VCaP (cell line): Measurements from ENCODE around the gene GHRL.

ENCODE experiments used
- H3K27ac ChIP-seq: fragments of 450-650 bp; 2 replicates; pipeline ENCODE4 v1.5.1; 2017
- TF ChIP-seq, protein P1 (sequence below): fragments of 450-650 bp; conservative IDR thresholded peaks from 2 replicates; pipeline ENCODE4 v1.5.1; 2017; ENCODE audit warnings: mild to moderate bottlenecking, moderate library complexity

Gene GHRL

DNA sequence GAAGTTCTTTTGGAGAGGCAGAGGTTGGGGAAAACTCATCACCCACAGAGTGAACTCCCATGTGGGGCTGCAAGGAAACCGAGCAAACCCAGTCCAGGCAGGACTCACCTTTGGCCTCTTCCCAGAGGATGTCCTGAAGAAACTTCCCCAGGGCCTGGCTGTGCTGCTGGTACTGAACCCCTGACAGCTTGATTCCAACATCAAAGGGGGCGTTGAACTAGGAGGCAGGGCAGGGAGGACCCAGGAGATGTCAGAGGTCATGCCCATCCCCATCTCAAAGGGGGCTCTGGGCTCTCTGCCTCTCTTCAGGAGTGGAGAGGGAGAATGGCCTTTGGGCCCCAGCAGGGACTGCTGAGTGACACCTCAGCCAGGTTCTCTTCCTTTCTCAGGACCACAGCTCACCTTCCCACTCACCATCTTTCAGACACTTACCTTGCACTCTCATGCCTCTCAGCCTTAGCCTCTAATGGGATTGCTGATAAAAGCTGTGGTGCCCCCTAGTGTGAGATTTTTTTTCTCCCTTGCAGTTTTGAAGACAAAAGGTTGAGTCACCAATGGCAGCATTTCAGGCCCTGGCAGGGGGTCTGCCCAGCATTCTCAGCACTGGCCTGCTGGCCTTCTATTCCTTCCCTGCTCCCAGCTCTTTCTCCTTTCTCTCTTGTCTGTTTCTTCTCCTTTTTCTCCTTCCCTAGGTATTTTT is 6.0 kb downstream of the GHRL start:
- H3K27ac ChIP-seq, result peak overlapping the region; percentile 99
- TF ChIP-seq, protein P1, sequence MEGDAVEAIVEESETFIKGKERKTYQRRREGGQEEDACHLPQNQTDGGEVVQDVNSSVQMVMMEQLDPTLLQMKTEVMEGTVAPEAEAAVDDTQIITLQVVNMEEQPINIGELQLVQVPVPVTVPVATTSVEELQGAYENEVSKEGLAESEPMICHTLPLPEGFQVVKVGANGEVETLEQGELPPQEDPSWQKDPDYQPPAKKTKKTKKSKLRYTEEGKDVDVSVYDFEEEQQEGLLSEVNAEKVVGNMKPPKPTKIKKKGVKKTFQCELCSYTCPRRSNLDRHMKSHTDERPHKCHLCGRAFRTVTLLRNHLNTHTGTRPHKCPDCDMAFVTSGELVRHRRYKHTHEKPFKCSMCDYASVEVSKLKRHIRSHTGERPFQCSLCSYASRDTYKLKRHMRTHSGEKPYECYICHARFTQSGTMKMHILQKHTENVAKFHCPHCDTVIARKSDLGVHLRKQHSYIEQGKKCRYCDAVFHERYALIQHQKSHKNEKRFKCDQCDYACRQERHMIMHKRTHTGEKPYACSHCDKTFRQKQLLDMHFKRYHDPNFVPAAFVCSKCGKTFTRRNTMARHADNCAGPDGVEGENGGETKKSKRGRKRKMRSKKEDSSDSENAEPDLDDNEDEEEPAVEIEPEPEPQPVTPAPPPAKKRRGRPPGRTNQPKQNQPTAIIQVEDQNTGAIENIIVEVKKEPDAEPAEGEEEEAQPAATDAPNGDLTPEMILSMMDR, result peak; percentile 55

DNA sequence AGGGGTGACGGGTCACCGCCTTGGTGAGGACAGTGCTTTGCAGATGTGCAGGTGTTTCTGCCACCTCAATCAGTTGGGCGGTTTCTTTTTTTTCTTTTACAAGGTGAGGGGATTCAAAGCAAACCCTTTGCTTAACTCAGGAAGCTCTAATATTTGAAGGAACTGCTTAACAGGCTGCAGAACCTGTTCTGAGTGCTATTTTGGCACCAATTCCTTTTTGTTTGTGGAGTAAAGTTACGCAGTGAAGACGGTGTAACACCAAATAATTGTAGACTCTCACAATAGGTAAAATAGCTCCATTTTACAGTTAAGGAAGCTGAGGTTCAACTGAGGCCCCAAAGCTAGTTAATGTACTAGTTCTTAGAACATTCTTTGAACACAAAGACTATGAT is 6.6 kb downstream of the GHRL start:
- peak overlapping the region; percentile 99 for H3K27ac ChIP-seq
- TF ChIP-seq, protein P1, result no peak

DNA sequence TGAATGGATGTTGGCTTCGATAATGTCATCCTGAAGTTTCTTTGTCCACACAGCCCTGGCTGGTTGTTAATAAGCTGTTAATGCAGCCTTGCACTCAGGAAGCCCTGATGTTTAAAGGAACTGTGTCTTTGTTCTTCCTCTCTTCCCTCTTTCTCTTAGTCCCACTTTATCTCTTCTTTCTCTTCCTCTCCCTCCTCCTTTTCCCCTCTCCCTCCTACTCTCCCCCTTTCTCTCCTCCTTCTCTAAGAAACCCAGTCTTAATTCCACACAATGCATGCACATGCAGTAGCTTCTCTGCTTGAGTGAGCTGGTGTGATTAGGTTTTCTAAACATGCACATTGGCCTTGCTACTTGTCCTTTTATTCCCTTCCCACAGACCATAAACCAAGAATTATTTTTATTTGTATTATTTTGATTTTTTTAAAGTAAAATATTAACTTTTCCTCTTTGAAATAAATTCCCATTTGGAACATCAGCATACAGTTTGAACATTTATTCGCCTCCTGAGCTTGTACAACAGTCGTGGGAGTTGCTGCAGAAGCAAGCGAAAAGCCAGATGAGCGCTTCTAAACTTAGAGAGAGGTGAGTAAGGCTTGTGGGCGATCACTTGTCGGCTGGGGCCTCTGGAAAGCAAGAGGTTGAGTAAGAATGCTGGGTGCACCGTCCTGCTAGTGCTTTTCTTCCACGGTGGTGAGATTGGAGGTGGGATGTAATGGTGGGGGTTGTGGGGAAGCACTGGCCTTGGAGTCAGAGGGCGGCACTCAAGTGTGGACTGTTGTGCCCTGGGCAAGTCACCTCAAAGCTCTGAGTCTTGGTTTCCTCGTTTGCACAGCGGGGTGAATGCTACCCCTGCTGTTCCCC is 7.2 kb downstream of the GHRL start:
- TF ChIP-seq, protein P1, result no peak
- peak overlapping the region; percentile 99 for H3K27ac ChIP-seq

DNA sequence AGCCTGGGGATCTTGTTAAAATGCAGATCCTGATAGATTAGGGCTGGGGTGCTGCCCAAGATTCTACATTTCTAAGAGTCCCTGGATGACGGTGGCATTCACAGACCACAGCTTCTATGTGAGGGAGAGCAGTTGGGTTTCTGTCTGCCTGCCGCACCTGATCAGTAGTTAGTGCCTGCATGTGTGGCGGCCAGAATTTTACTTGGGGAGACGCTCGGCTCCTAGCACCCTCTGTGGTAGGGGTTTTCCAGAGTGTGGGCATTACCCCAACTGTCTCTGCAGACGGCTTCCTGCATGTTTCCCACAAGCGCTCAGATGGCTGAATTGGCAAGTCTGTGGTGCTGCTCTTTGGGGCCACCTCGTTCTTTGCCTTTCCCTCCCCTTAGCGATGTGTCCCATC is 8.3 kb downstream of the GHRL start:
- peak overlapping the region; percentile 99 for H3K27ac ChIP-seq
- TF ChIP-seq, protein P1, result no peak

DNA sequence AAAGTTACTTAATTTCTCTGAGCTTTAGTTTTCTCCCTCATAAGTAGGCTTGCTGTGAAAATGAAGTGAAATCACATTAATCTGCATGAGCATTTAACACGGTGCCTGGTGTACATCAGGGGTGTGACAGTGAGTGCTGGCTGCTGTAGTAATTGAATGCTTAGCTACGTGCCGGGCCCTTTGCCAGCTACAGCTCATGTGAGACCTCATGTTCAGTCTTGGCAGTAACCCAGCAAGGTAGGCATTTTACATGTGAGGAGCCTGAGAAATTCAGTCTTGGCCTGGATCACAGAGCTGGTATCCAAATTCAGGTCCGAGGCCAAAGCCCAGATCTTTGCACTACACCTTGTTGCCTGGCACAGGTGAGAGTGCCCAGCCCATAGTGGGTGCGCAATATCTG is 9.1 kb downstream of the GHRL start:
- TF ChIP-seq, protein P1, result no peak
- peak overlapping the region; percentile 99 for H3K27ac ChIP-seq

DNA sequence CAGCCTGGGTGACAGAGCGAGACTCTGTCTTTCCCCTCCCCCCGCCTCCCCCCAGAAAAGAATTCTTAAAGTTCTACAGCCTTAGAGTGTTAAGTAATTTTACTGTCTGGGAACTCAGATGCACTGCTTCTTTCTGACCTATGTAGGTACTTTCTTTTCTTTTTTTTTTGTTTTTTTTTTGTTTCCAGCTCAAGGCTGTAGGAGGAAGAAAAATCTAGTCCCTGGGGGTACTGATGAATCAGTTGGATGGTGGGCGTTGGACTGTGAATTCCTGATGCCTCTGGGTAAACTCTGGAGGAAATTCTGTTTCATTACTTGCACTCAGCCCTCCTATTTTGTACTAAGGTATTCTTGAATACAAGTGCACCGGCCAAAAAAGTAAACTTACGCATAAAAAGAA is 10.8 kb downstream of the GHRL start:
- peak overlapping the region; percentile 99 for H3K27ac ChIP-seq

DNA sequence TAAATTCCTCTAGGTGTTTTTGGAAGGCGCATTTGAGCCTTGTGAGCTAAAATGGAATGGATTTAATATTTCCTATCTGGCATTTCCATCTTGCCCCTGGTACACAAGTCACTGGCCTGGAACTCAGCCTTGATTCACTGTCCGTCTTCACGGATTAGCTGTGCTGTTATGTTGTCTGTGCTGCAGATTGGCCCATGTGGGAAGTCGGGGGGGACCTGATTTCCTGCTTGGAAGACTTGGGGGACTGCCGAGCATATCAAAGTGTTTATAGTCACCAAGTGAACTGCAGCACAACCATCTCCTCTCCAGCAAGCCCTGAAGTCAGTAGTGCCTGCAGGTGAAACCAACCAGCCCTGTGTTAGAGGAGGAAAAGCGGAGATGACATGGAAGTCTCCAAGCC is 12.2 kb downstream of the GHRL start:
- TF ChIP-seq, protein P1, result no peak

More for the DNA sequence above, 10.8 kb downstream of the GHRL start:
- TF ChIP-seq, protein P1, result no peak

More for the DNA sequence above, 12.2 kb downstream of the GHRL start:
- peak overlapping the region; percentile 11 for H3K27ac ChIP-seq
